Panc1 (cell line): ENCODE data around the gene THPO.

ENCODE experiments used
- POLR2AphosphoS5 ChIP-seq: IDR thresholded peaks from 2 replicates; pipeline ENCODE4 v1.6.1; 2012; ENCODE audit warnings: mild to moderate bottlenecking, low read depth, low read length, moderate library complexity
- SIN3A ChIP-seq: IDR thresholded peaks from 2 replicates; pipeline ENCODE4 v1.6.1; 2012; ENCODE audit warnings: low read depth, mild to moderate bottlenecking, low read length, moderate library complexity, borderline replicate concordance; ENCODE audit not compliant: insufficient read depth
- TCF7L2 ChIP-seq: IDR thresholded peaks from 2 replicates; pipeline ENCODE4 v1.6.1; 2011; ENCODE audit warnings: mild to moderate bottlenecking, low read depth, low read length, inconsistent platforms
- TF ChIP-seq, protein P1 (sequence below): fragments of 450-650 bp; IDR thresholded peaks from 2 replicates; pipeline ENCODE4 v1.5.1; 2017; ENCODE audit warnings: mild to moderate bottlenecking
- TF ChIP-seq, protein P2 (sequence below), 2 experiments: IDR thresholded peaks; 2 replicates each; pipeline ENCODE4 v1.6.1; 2011 to 2012; ENCODE audit warnings: low read depth in 2 of 2, control low read depth in 1 of 2, low read length in 1 of 2, mild to moderate bottlenecking in 1 of 2, moderate library complexity in 1 of 2; ENCODE audit not compliant: insufficient read depth in 1 of 2

DNA sequence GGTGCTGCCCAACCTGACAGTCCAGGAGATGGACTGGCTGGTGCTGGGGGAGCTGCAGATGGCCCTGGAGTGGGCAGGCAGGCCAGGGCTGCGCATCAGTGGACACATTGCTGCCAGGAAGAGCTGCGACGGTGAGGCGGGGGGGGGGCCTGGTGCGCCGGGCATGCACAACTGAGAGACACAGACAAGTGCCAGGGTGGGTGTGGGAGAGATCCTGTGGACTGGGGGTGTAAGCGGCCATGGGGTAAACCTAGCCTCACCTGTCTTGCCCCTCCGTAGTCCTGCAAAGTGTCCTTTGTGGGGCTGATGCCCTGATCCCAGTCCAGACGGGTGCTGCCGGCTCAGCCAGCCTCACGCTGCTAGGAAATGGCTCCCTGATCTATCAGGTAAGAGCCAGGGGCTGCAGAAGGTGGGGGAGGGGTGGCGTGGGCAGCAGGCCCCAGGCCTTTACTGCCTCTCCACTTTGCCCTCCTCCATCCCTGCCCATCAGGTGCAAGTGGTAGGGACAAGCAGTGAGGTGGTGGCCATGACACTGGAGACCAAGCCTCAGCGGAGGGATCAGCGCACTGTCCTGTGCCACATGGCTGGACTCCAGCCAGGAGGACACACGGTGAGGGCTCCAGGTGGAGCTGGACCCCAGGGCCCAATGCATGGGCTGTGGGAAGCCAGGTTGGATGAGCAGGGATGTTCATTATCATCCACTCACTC, 5.2 kb upstream of the THPO start:
- TF ChIP-seq, protein P1, sequence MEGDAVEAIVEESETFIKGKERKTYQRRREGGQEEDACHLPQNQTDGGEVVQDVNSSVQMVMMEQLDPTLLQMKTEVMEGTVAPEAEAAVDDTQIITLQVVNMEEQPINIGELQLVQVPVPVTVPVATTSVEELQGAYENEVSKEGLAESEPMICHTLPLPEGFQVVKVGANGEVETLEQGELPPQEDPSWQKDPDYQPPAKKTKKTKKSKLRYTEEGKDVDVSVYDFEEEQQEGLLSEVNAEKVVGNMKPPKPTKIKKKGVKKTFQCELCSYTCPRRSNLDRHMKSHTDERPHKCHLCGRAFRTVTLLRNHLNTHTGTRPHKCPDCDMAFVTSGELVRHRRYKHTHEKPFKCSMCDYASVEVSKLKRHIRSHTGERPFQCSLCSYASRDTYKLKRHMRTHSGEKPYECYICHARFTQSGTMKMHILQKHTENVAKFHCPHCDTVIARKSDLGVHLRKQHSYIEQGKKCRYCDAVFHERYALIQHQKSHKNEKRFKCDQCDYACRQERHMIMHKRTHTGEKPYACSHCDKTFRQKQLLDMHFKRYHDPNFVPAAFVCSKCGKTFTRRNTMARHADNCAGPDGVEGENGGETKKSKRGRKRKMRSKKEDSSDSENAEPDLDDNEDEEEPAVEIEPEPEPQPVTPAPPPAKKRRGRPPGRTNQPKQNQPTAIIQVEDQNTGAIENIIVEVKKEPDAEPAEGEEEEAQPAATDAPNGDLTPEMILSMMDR = no peak
- TF ChIP-seq POLR2AphosphoS5 (no peak), TCF7L2 (no peak), SIN3A (no peak)
- TF ChIP-seq, protein P2, sequence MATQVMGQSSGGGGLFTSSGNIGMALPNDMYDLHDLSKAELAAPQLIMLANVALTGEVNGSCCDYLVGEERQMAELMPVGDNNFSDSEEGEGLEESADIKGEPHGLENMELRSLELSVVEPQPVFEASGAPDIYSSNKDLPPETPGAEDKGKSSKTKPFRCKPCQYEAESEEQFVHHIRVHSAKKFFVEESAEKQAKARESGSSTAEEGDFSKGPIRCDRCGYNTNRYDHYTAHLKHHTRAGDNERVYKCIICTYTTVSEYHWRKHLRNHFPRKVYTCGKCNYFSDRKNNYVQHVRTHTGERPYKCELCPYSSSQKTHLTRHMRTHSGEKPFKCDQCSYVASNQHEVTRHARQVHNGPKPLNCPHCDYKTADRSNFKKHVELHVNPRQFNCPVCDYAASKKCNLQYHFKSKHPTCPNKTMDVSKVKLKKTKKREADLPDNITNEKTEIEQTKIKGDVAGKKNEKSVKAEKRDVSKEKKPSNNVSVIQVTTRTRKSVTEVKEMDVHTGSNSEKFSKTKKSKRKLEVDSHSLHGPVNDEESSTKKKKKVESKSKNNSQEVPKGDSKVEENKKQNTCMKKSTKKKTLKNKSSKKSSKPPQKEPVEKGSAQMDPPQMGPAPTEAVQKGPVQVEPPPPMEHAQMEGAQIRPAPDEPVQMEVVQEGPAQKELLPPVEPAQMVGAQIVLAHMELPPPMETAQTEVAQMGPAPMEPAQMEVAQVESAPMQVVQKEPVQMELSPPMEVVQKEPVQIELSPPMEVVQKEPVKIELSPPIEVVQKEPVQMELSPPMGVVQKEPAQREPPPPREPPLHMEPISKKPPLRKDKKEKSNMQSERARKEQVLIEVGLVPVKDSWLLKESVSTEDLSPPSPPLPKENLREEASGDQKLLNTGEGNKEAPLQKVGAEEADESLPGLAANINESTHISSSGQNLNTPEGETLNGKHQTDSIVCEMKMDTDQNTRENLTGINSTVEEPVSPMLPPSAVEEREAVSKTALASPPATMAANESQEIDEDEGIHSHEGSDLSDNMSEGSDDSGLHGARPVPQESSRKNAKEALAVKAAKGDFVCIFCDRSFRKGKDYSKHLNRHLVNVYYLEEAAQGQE (IDR thresholded peaks at IDR 0.05; ENCODE audit: insufficient read depth in 1 of 2, low read depth in 2 of 2, low read length in 1 of 2) = no peak
